NCI-H69 (cell line): Measurements from ENCODE around the gene NPVF.

Experiments
- DNase-seq: peaks from one replicate; lab custom pipeline; 2025; lab: John Stamatoyannopoulos, UW

The NPVF gene

GRCh38 chr7:25228386-25228785 lies at the start of gene NPVF:
Gene NPVF, minus strand, starts transcription at chr7:25228486. Its CDS starts 47 bp downstream, at chr7:25228439.
- DNase-seq = no peak

- DNase-seq = peak; percentile 29
These were observed 44.0 kb upstream of the NPVF start for GRCh38 chr7:25272265-25272664.

- no peak for DNase-seq
These were observed 35.1 kb upstream of the NPVF start for GRCh38 chr7:25263337-25263736.

- no peak for DNase-seq
These were observed 34.3 kb upstream of the NPVF start for GRCh38 chr7:25262586-25262985.

GRCh38 chr7:25261545-25262140 lies 33.4 kb upstream of the NPVF start:
- DNase-seq = no peak

GRCh38 chr7:25260862-25261494 lies 32.7 kb upstream of the NPVF start:
- no peak for DNase-seq

GRCh38 chr7:25259487-25260243 lies 31.4 kb upstream of the NPVF start:
- peak; percentile 80 for DNase-seq

- DNase-seq = no peak
These were observed 28.1 kb upstream of the NPVF start for GRCh38 chr7:25256333-25256819.

- peak; percentile 3 for DNase-seq
These were observed 27.5 kb upstream of the NPVF start for GRCh38 chr7:25255611-25256332.

- DNase-seq = no peak
These were observed 26.3 kb upstream of the NPVF start for GRCh38 chr7:25254604-25255003.

- no peak for DNase-seq
These were observed 25.4 kb upstream of the NPVF start for GRCh38 chr7:25253714-25254113.

- DNase-seq = no peak
These were observed 22.1 kb upstream of the NPVF start for GRCh38 chr7:25250386-25250785.

- no peak for DNase-seq
These were observed 21.5 kb upstream of the NPVF start for GRCh38 chr7:25249772-25250171.

GRCh38 chr7:25246306-25246705 lies 18.0 kb upstream of the NPVF start:
- DNase-seq = no peak

- no peak for DNase-seq
These were observed 16.2 kb upstream of the NPVF start for GRCh38 chr7:25244254-25245033.

GRCh38 chr7:25242678-25243077 lies 14.4 kb upstream of the NPVF start:
- DNase-seq = no peak

- no peak for DNase-seq
These were observed 12.6 kb upstream of the NPVF start for GRCh38 chr7:25240896-25241295.

- no peak for DNase-seq
These were observed 12.1 kb upstream of the NPVF start for GRCh38 chr7:25240340-25240739.

GRCh38 chr7:25239888-25240287 lies 11.6 kb upstream of the NPVF start:
- DNase-seq = no peak

GRCh38 chr7:25238066-25238725 lies 9.9 kb upstream of the NPVF start:
- DNase-seq = no peak

GRCh38 chr7:25235471-25235870 lies 7.2 kb upstream of the NPVF start:
- DNase-seq = no peak
